HCT116 (cell line): ENCODE measurements around the gene SLC25A21. TPM values are rescaled to one million over a fixed set of nuclear protein-coding genes. Genes with fewer than 3 reads are reported as not detected.

Source experiments
- ATAC-seq: fragments of 200-7000 bp; cut with Tn5 transposase; 2 replicates; pipeline ENCODE4 v1.9.1; 2020; ENCODE audit warnings: mild to moderate bottlenecking, moderate library complexity
- BruUV-seq: library from RNA; stranded (reverse); fragments of 400-500 nt; replicated peaks from 2 replicates; lab custom pipeline; 2021; lab: Mats Ljungman, UMichigan
- CTCF ChIA-PET: fragments of 300-600 bp; sonication (Branson Sonifier 250); formaldehyde crosslinking; loops from one replicate; lab custom pipeline; 2021; ENCODE audit warnings: antibody characterized with exemption; lab: Charles Lee
- POLR2A ChIA-PET: fragments of 300-600, 350-600 bp; sonication (Branson Sonifier 250); formaldehyde crosslinking; loops from one replicate; lab custom pipeline; 2021; ENCODE audit warnings: antibody characterized with exemption; lab: Charles Lee
- RAD21 ChIA-PET, 2 experiments: fragments of 300-600 bp; sonication (Branson Sonifier 250); formaldehyde crosslinking; loops; one replicate each; lab custom pipeline; 2023; ENCODE audit warnings: low total read pairs in 2 of 2; ENCODE audit not compliant: uncharacterized antibody in 2 of 2, unreplicated experiment in 2 of 2, low non-redundant PET in 1 of 2; lab: Charles Lee
- DNase-seq: peaks from one replicate; pipeline ENCODE4 v3.0.0-alpha.2; 2010; ENCODE audit warnings: low read depth, low spot score
- H2AFZ ChIP-seq: fragments of 200-600 bp; shearing (Covaris generic), sonication (generic); 2 replicates; pipeline ENCODE4 v1.6.1; 2017; ENCODE audit warnings: low read depth, mixed run types, mixed read lengths, antibody characterized with exemption, low read length; ENCODE audit not compliant: poor library complexity, severe bottlenecking
- H3K27ac ChIP-seq: 2 replicates; pipeline ENCODE4 v1.5.1; 2012; ENCODE audit warnings: low read depth, low read length
- H3K27me3 ChIP-seq: fragments of 200-600 bp; sonication (generic); 2 replicates; pipeline ENCODE4 v1.6.1; 2016; ENCODE audit warnings: mixed run types, low read length, mixed read lengths; ENCODE audit not compliant: insufficient read depth
- H3K36me3 ChIP-seq, 2 experiments: fragments of 200-500 bp in 1 of 2; fragments of 200-600 bp in 1 of 2; sonication (Bioruptor generic) in 1 of 2; sonication (generic) in 1 of 2; 2 replicates each; pipeline versions ENCODE4 v1.5.1 to v1.6.1; 2014 to 2016; ENCODE audit warnings: low read length in 2 of 2, inconsistent platforms in 1 of 2, mixed read lengths in 1 of 2, mixed run types in 1 of 2; ENCODE audit not compliant: insufficient read depth in 2 of 2, control insufficient read depth in 1 of 2
- H3K4me1 ChIP-seq, 2 experiments: fragments of 200-600 bp in 1 of 2; sonication (generic) in 1 of 2; 2 replicates each; pipeline versions ENCODE4 v1.5.1 to v1.6.1; 2012 to 2017; ENCODE audit warnings: low read length in 2 of 2, inconsistent platforms in 1 of 2, mild to moderate bottlenecking in 1 of 2, mixed read lengths in 1 of 2, mixed run types in 1 of 2, moderate library complexity in 1 of 2; ENCODE audit not compliant: insufficient read depth in 2 of 2, control insufficient read depth in 1 of 2
- H3K4me2 ChIP-seq: fragments of 200-600 bp; sonication (generic); 2 replicates; pipeline ENCODE4 v1.6.1; 2017; ENCODE audit warnings: mixed run types, low read length, mixed read lengths
- H3K4me3 ChIP-seq, 2 experiments: fragments of 200-600 bp in 1 of 2; sonication (generic) in 1 of 2; replicated peaks in 1 of 2; 2 replicates each; pipeline ENCODE4 v1.5.1; 2011 to 2016; ENCODE audit warnings: low read length in 2 of 2, control low read depth in 1 of 2, low read depth in 1 of 2, mild to moderate bottlenecking in 1 of 2, mixed read lengths in 1 of 2, mixed run types in 1 of 2
- H3K79me2 ChIP-seq: fragments of 200-600 bp; sonication (generic); 2 replicates; pipeline ENCODE4 v1.6.1; 2017; ENCODE audit warnings: mild to moderate bottlenecking, mixed run types, low read length, moderate library complexity, mixed read lengths; ENCODE audit not compliant: insufficient read depth
- H3K9ac ChIP-seq: fragments of 200-600 bp; sonication (generic); 2 replicates; pipeline ENCODE4 v1.6.1; 2016; ENCODE audit warnings: low read length, mixed read lengths
- H3K9me2 ChIP-seq: fragments of 200-600 bp; sonication (generic), shearing (Covaris generic); 2 replicates; pipeline ENCODE4 v1.6.1; 2017; ENCODE audit warnings: mixed run types, mild to moderate bottlenecking, moderate library complexity; ENCODE audit not compliant: insufficient read depth
- H3K9me3 ChIP-seq, 2 experiments: fragments of 200-500 bp in 1 of 2; fragments of 200-600 bp in 1 of 2; sonication (Bioruptor generic) in 1 of 2; sonication (generic) in 1 of 2; 2 replicates each; pipeline ENCODE4 v1.6.1; 2014 to 2017; ENCODE audit warnings: low read length in 2 of 2, mixed read lengths in 2 of 2, inconsistent platforms in 1 of 2, low read depth in 1 of 2, mild to moderate bottlenecking in 1 of 2, mixed run types in 1 of 2, moderate library complexity in 1 of 2; ENCODE audit not compliant: control insufficient read depth in 1 of 2, insufficient read depth in 1 of 2
- H4K20me1 ChIP-seq: fragments of 200-600 bp; sonication (generic), shearing (Covaris generic); 2 replicates; pipeline ENCODE4 v1.6.1; 2017; ENCODE audit warnings: mixed run types, mild to moderate bottlenecking, moderate library complexity; ENCODE audit not compliant: insufficient read depth
- EZH2 ChIP-seq: fragments of 200-600 bp; sonication (generic); IDR thresholded peaks from 2 replicates; pipeline ENCODE4 v1.6.1; 2017; ENCODE audit warnings: antibody characterized with exemption, mixed run types
- POLR2A ChIP-seq: IDR thresholded peaks from 2 replicates; pipeline ENCODE4 v1.7.0; 2011; ENCODE audit warnings: borderline replicate concordance; ENCODE audit not compliant: insufficient read depth, insufficient read length; ENCODE audit errors: extremely low read depth
- POLR2AphosphoS5 ChIP-seq: IDR thresholded peaks from 2 replicates; pipeline ENCODE4 v1.6.1; 2011; ENCODE audit warnings: mild to moderate bottlenecking, low read depth, low read length, moderate library complexity
- SIN3A ChIP-seq: IDR thresholded peaks from 2 replicates; pipeline ENCODE4 v1.6.1; 2012; ENCODE audit warnings: low read depth
- SRF ChIP-seq: IDR thresholded peaks from 2 replicates; pipeline ENCODE4 v1.6.1; 2012; ENCODE audit warnings: low read depth
- YY1 ChIP-seq: IDR thresholded peaks from 2 replicates; pipeline ENCODE4 v1.6.1; 2011; ENCODE audit warnings: low read length, low read depth, moderate library complexity, mild to moderate bottlenecking; ENCODE audit not compliant: insufficient replicate concordance; ENCODE audit errors: extremely low read depth
- intact Hi-C: fragments of 100-400 bp; cut with micrococcal nuclease; formaldehyde crosslinking; loops from 2 replicates; pipeline ENCODE4 v1.10.0; 2022
- total RNA-seq: library from RNA; stranded (reverse); gene quantifications from one replicate; pipeline ENCODE4 v1.2.1, GENCODE V29; 2021; ENCODE audit not compliant: unreplicated experiment
- TF ChIP-seq, protein P1 (sequence below): IDR thresholded peaks from 2 replicates; pipeline ENCODE4 v1.6.1; 2011; ENCODE audit warnings: mild to moderate bottlenecking, low read length, moderate library complexity; ENCODE audit not compliant: insufficient replicate concordance; ENCODE audit errors: extremely low read depth
- TF ChIP-seq, protein P2 (sequence below): IDR thresholded peaks from 2 replicates; pipeline ENCODE4 v1.6.1; 2012; ENCODE audit warnings: low read depth
- TF ChIP-seq, protein P3 (sequence below), 3 experiments: fragments of 200-600 bp in 1 of 3; sonication (generic) in 1 of 3; IDR thresholded peaks in 2 of 3; conservative IDR thresholded peaks in 1 of 3; 2 replicates each; pipeline ENCODE4 v1.5.1; 2012 to 2017; ENCODE audit warnings: low read depth in 2 of 3, low read length in 2 of 3, antibody characterized with exemption in 1 of 3, borderline replicate concordance in 1 of 3, control low read depth in 1 of 3, mild to moderate bottlenecking in 1 of 3, mixed read lengths in 1 of 3, mixed run types in 1 of 3, moderate library complexity in 1 of 3; ENCODE audit not compliant: insufficient read depth in 1 of 3
- TF ChIP-seq, protein P4 (sequence below): IDR thresholded peaks from 2 replicates; pipeline ENCODE4 v1.6.1; 2012

The SLC25A21 gene
- total RNA-seq, 1 experiment from 2014 or later: 3.5 TPM

GRCh38 chr14:36818246-36818645 lies 354.2 kb downstream of the SLC25A21 start:
- CTCF ChIA-PET: no interaction called here
- no peak overlapping the region for H3K4me2 ChIP-seq
- ATAC-seq (no peak), DNase-seq (no peak)
- no peaks in the 10 kb centered on the region; a peak in 1 of 4 replicates for H3K4me1 ChIP-seq
- H3K27me3 ChIP-seq: 0 out of 2 replicates have a peak, but pooled peaks cover 3% of the 10 kb centered on the region
- H3K9ac ChIP-seq: no peak overlapping the region
- intact Hi-C loops: no loop called here
- no peaks in the 10 kb centered on the region for H3K9me2 ChIP-seq
- H3K9me3 ChIP-seq: no peaks in the 10 kb centered on the region
- H4K20me1 ChIP-seq: no peaks in the 10 kb centered on the region
- H3K79me2 ChIP-seq: no peaks in the 10 kb centered on the region
- RAD21 ChIA-PET: no interaction called here
- POLR2A ChIA-PET: no interaction called here
- no peaks in the 10 kb centered on the region for H3K36me3 ChIP-seq
- no peak overlapping the region for H2AFZ ChIP-seq
- H3K27ac ChIP-seq: no peak overlapping the region
- no TSS peak for BruUV-seq
- TF ChIP-seq SIN3A (no peak), POLR2AphosphoS5 (no peak), YY1 (no peak), SRF (no peak), EZH2 (no peak), POLR2A (no peak)
- TF ChIP-seq, protein P1, sequence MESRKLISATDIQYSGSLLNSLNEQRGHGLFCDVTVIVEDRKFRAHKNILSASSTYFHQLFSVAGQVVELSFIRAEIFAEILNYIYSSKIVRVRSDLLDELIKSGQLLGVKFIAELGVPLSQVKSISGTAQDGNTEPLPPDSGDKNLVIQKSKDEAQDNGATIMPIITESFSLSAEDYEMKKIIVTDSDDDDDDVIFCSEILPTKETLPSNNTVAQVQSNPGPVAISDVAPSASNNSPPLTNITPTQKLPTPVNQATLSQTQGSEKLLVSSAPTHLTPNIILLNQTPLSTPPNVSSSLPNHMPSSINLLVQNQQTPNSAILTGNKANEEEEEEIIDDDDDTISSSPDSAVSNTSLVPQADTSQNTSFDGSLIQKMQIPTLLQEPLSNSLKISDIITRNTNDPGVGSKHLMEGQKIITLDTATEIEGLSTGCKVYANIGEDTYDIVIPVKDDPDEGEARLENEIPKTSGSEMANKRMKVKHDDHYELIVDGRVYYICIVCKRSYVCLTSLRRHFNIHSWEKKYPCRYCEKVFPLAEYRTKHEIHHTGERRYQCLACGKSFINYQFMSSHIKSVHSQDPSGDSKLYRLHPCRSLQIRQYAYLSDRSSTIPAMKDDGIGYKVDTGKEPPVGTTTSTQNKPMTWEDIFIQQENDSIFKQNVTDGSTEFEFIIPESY: no peak
- TF ChIP-seq, protein P2, sequence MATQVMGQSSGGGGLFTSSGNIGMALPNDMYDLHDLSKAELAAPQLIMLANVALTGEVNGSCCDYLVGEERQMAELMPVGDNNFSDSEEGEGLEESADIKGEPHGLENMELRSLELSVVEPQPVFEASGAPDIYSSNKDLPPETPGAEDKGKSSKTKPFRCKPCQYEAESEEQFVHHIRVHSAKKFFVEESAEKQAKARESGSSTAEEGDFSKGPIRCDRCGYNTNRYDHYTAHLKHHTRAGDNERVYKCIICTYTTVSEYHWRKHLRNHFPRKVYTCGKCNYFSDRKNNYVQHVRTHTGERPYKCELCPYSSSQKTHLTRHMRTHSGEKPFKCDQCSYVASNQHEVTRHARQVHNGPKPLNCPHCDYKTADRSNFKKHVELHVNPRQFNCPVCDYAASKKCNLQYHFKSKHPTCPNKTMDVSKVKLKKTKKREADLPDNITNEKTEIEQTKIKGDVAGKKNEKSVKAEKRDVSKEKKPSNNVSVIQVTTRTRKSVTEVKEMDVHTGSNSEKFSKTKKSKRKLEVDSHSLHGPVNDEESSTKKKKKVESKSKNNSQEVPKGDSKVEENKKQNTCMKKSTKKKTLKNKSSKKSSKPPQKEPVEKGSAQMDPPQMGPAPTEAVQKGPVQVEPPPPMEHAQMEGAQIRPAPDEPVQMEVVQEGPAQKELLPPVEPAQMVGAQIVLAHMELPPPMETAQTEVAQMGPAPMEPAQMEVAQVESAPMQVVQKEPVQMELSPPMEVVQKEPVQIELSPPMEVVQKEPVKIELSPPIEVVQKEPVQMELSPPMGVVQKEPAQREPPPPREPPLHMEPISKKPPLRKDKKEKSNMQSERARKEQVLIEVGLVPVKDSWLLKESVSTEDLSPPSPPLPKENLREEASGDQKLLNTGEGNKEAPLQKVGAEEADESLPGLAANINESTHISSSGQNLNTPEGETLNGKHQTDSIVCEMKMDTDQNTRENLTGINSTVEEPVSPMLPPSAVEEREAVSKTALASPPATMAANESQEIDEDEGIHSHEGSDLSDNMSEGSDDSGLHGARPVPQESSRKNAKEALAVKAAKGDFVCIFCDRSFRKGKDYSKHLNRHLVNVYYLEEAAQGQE: no peak
- TF ChIP-seq, protein P3, sequence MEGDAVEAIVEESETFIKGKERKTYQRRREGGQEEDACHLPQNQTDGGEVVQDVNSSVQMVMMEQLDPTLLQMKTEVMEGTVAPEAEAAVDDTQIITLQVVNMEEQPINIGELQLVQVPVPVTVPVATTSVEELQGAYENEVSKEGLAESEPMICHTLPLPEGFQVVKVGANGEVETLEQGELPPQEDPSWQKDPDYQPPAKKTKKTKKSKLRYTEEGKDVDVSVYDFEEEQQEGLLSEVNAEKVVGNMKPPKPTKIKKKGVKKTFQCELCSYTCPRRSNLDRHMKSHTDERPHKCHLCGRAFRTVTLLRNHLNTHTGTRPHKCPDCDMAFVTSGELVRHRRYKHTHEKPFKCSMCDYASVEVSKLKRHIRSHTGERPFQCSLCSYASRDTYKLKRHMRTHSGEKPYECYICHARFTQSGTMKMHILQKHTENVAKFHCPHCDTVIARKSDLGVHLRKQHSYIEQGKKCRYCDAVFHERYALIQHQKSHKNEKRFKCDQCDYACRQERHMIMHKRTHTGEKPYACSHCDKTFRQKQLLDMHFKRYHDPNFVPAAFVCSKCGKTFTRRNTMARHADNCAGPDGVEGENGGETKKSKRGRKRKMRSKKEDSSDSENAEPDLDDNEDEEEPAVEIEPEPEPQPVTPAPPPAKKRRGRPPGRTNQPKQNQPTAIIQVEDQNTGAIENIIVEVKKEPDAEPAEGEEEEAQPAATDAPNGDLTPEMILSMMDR (IDR thresholded peaks at IDR 0.05 in 2 of 3, conservative IDR thresholded peaks at IDR 0.05 in 1 of 3; ENCODE audit: borderline replicate concordance in 1 of 3, insufficient read depth in 1 of 3, low read depth in 2 of 3, low read length in 2 of 3): no peak
- TF ChIP-seq, protein P4, sequence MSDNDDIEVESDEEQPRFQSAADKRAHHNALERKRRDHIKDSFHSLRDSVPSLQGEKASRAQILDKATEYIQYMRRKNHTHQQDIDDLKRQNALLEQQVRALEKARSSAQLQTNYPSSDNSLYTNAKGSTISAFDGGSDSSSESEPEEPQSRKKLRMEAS: no peak
- no peak overlapping the region for H3K4me3 ChIP-seq
